GM23248 (cell line): ENCODE measurements around the gene C19orf67. TPM values are rescaled to one million over a fixed set of nuclear protein-coding genes. Genes with fewer than 3 reads are reported as not detected.

Experiments used
- DNase-seq: peaks from one replicate; pipeline ENCODE4 v3.0.0-alpha.2; 2015
- H2AFZ ChIP-seq: fragments of 200-600 bp; sonication (generic); 2 replicates; pipeline ENCODE4 v1.6.1; 2016; ENCODE audit warnings: antibody characterized with exemption
- H3F3A ChIP-seq: fragments of 200-600 bp; sonication (generic); 2 replicates; pipeline ENCODE4 v1.6.1; 2016; ENCODE audit warnings: mild to moderate bottlenecking, antibody characterized with exemption, mixed run types; ENCODE audit not compliant: insufficient read depth
- H3K27ac ChIP-seq: fragments of 200-600 bp; sonication (generic); 2 replicates; pipeline ENCODE4 v1.5.1; 2016; ENCODE audit warnings: mild to moderate bottlenecking
- H3K27me3 ChIP-seq: fragments of 200-600 bp; sonication (generic); replicated peaks from 2 replicates; pipeline ENCODE4 v1.6.1; 2016; ENCODE audit warnings: mild to moderate bottlenecking; ENCODE audit not compliant: insufficient read depth
- H3K36me3 ChIP-seq: fragments of 200-600 bp; sonication (generic); 2 replicates; pipeline ENCODE4 v1.6.1; 2016; ENCODE audit warnings: low read depth, mild to moderate bottlenecking
- H3K4me1 ChIP-seq: fragments of 200-600 bp; sonication (generic); 2 replicates; pipeline ENCODE4 v1.6.1; 2016; ENCODE audit warnings: mild to moderate bottlenecking; ENCODE audit not compliant: insufficient read depth
- H3K4me2 ChIP-seq: fragments of 200-600 bp; sonication (generic); one replicate; pipeline ENCODE4 v1.6.1; 2016; ENCODE audit warnings: mild to moderate bottlenecking; ENCODE audit not compliant: unreplicated experiment
- H3K4me3 ChIP-seq: fragments of 200-600 bp; sonication (generic); 2 replicates; pipeline ENCODE4 v1.5.1; 2016; ENCODE audit warnings: mild to moderate bottlenecking
- H3K79me2 ChIP-seq: fragments of 200-600 bp; sonication (generic); 2 replicates; pipeline ENCODE4 v1.6.1; 2016; ENCODE audit warnings: mild to moderate bottlenecking; ENCODE audit not compliant: insufficient read depth
- H3K9ac ChIP-seq: fragments of 200-600 bp; sonication (generic); 2 replicates; pipeline ENCODE4 v1.6.1; 2016; ENCODE audit warnings: mild to moderate bottlenecking
- H3K9me2 ChIP-seq: fragments of 200-600 bp; sonication (generic); 2 replicates; pipeline ENCODE4 v1.6.1; 2016; ENCODE audit warnings: mixed run types, mild to moderate bottlenecking, moderate library complexity; ENCODE audit not compliant: insufficient read depth
- H3K9me3 ChIP-seq: fragments of 200-600 bp; sonication (generic); one replicate; pipeline ENCODE4 v1.6.1; 2017; ENCODE audit warnings: low read depth
- H4K20me1 ChIP-seq: fragments of 200-600 bp; sonication (generic); 2 replicates; pipeline ENCODE4 v1.6.0; 2016; ENCODE audit not compliant: insufficient read depth
- EZH2 ChIP-seq: fragments of 200-600 bp; sonication (generic); IDR thresholded peaks from 2 replicates; pipeline ENCODE4 v1.6.1; 2018; ENCODE audit warnings: antibody characterized with exemption, mild to moderate bottlenecking; ENCODE audit not compliant: insufficient read depth, poor library complexity, severe bottlenecking
- EZH2phosphoT487 ChIP-seq: fragments of 200-600 bp; sonication (generic); IDR thresholded peaks from 2 replicates; pipeline ENCODE4 v1.6.1; 2018; ENCODE audit warnings: antibody characterized with exemption, moderate library complexity, mild to moderate bottlenecking, low read depth; ENCODE audit not compliant: insufficient read depth
- WGBS, 2 experiments: methylation state at CpG; one replicate each; pipeline ENCODE4 v1.1.6; 2015 to 2017; ENCODE audit warnings: low lambda C conversion rate in 2 of 2, low coverage in 1 of 2; ENCODE audit errors: missing lambda C conversion rate in 2 of 2; 5-methylcytosine and 5-hydroxymethylcytosine counted together
- in situ Hi-C: fragments of 300-500 bp; cut with MboI; formaldehyde crosslinking; loops from 2 replicates; pipeline ENCODE4 v1.15.0; 2020
- polyA plus RNA-seq: library from polyadenylated mRNA; unstranded; fragments of >200 nt; fragmentation: Nextera tagmentation; extraction: Ambion mirVana; gene quantifications from 2 replicates; pipeline ENCODE4 v1.2.1, GENCODE V29; 2016
- total RNA-seq: library from RNA; depleted of rRNA; stranded (reverse); fragments of >200 nt; shearing (Covaris generic); gene quantifications from 2 replicates; pipeline ENCODE4 v1.2.3, GENCODE V29; 2014

C19orf67 gene
- total and polyA plus RNA-seq, 2 experiments from 2014 or later, result not detected

GRCh38 chr19:14086098-14086497, 515 bp upstream of the C19orf67 start:
- Histone ChIP-seq H4K20me1 (no peaks in the 10 kb centered on the region), H3F3A (peaks cover 15% of the 10 kb centered on the region), H3K36me3 (no peaks in the 10 kb centered on the region), H3K79me2 (peaks cover 21% of the 10 kb centered on the region), H3K9me2 (no peaks in the 10 kb centered on the region), H3K27ac (no peak overlapping the region), H3K4me1 (peaks cover 10% of the 10 kb centered on the region), H2AFZ (no peak overlapping the region), H3K9ac (no peak overlapping the region), H3K9me3 (no peaks in the 10 kb centered on the region), H3K27me3 (no peaks in the 10 kb centered on the region), H3K4me3 (no peak overlapping the region), H3K4me2 (no peak overlapping the region)
- in situ Hi-C loops, result no loop called here
- TF ChIP-seq EZH2, result no peak
- TF ChIP-seq EZH2phosphoT487, result no peak
- DNase-seq, result no peak
- 95 to 97% methylated on average over 5 of the region's 5 CpGs for WGBS, 2 experiments

DNA sequence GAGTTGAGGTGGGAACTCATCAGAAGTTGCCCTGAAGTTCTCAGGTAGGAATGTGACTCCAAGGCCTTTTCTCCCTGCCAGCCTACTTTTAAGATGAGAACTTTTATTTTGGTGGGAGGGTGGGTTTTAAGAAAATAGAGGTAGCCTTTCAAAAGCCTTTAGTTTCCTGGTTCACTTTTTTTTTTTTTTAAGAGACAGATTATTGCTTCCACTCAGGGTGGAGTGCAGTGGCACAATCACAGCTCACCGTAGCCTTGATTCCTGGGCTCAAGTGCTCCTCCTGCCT, 3.0 kb downstream of the C19orf67 start:
- peak overlapping the region; percentile 89 for H3K4me3 ChIP-seq

GRCh38 chr19:14081797-14082674, 3.5 kb downstream of the C19orf67 start:
- Histone ChIP-seq H3K4me3 (peak overlapping the region; percentile 89), H3K36me3 (no peaks in the 10 kb centered on the region)

More for the DNA sequence above, 3.0 kb downstream of the C19orf67 start:
- H3K4me1 ChIP-seq, result peaks cover 6% of the 10 kb centered on the region
- H3K36me3 ChIP-seq, result no peaks in the 10 kb centered on the region
- H3K27me3 ChIP-seq, result no peaks in the 10 kb centered on the region
- 20 to 31% methylated on average over 1 of the region's 1 CpG for WGBS, 2 experiments
- H3K79me2 ChIP-seq, result peaks cover 18% of the 10 kb centered on the region
- DNase-seq, result no peak
- no peak overlapping the region for H2AFZ ChIP-seq
- H4K20me1 ChIP-seq, result no peaks in the 10 kb centered on the region
- TF ChIP-seq EZH2phosphoT487 (no peak), EZH2 (no peak)
- no peaks in the 10 kb centered on the region for H3K9me2 ChIP-seq
- in situ Hi-C loops, result no loop called here
- no peaks in the 10 kb centered on the region for H3K9me3 ChIP-seq
- H3K27ac ChIP-seq, result no peak overlapping the region
- peaks cover 15% of the 10 kb centered on the region for H3F3A ChIP-seq
- H3K4me2 ChIP-seq, result peak overlapping the region; percentile 89
- H3K9ac ChIP-seq, result peak overlapping the region; percentile 90

DNA sequence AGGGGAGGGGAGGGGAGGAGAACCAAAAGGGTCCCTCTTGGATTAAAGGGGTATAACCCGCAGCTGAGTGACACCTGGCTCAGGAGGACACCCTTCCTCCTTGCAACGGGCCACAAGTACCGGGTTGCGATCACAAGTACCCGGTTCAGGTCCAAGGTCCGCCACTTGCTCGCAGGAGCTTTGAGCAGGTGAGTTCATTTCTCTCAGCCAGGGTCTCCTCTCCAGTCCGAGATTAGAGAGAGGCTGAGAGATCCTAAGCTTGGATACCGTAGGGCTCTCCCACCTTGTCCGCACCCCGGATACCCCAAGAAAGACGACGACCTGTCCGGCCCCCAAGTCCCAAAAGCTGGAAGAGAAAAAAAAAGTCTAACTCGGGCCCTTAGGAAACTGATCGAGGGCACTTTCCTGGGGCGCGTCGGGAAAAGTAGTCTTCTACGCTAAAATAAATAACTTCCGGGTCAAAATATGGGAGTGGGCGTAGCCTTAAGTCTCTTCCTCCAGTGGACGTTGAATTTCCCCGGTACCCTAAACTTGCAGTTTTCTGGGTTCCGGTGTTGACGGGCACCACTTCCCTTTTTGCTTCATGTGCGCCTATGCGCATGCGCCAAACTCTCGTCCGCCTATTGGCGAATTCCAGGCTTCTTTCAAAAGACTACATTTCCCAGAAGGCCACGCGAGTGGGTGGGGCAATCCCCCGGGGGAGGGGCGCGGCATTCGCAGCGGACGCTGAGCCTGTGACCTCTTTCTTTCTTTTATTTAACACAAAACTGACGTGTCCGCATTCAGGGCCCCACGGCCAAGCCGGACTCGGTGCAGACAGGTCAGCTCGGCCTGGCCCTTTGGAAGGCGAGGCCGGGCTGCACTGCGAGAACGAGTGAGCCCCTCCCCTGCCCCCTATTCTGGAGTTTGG, 4.4 kb downstream of the C19orf67 start:
- H3F3A ChIP-seq, result peaks cover 8% of the 10 kb centered on the region; the same call in 1 of the 2 replicates
- no peaks in the 10 kb centered on the region for H3K27me3 ChIP-seq
- 1% methylated on average over 43 to 50 of the region's 50 CpGs for WGBS, 2 experiments
- H3K4me3 ChIP-seq, result peak overlapping the region; percentile 89
- no peaks in the 10 kb centered on the region for H3K9me2 ChIP-seq
- no peaks in the 10 kb centered on the region for H3K9me3 ChIP-seq
- H3K4me2 ChIP-seq, result peak overlapping the region; percentile 98
- H4K20me1 ChIP-seq, result no peaks in the 10 kb centered on the region
- peak overlapping the region; percentile 95 for H2AFZ ChIP-seq
- in situ Hi-C loops, result no loop called here
- TF ChIP-seq EZH2phosphoT487, result no peak
- no peak for TF ChIP-seq EZH2
- H3K79me2 ChIP-seq, result peaks cover 18% of the 10 kb centered on the region
- peaks cover 6% of the 10 kb centered on the region for H3K4me1 ChIP-seq
- H3K27ac ChIP-seq, result peak overlapping the region; percentile 76
- no peaks in the 10 kb centered on the region for H3K36me3 ChIP-seq
- peak; percentile 99 for DNase-seq
- peak overlapping the region; percentile 93 for H3K9ac ChIP-seq

More at GRCh38 chr19:14081797-14082674, 3.5 kb downstream of the C19orf67 start:
- Histone ChIP-seq H3K27me3 (no peaks in the 10 kb centered on the region), H3K4me2 (peak overlapping the region; percentile 89), H3K9ac (peak overlapping the region; percentile 90), H3K9me3 (no peaks in the 10 kb centered on the region), H3K79me2 (peaks cover 18% of the 10 kb centered on the region), H3F3A (peaks cover 15% of the 10 kb centered on the region), H3K9me2 (no peaks in the 10 kb centered on the region), H3K4me1 (peaks cover 6% of the 10 kb centered on the region), H4K20me1 (no peaks in the 10 kb centered on the region), H3K27ac (peak overlapping the region; percentile 76), H2AFZ (peak overlapping the region; percentile 85)
- no peak for TF ChIP-seq EZH2
- no peak for TF ChIP-seq EZH2phosphoT487
- peak; percentile 81 for DNase-seq
- in situ Hi-C loops, result no loop called here
- WGBS, 2 experiments, result 17 to 20% methylated on average over 23 to 24 of the region's 24 CpGs
